GM12801 (cell line): ENCODE data around the gene RAI14.

ENCODE experiments used
- TF ChIP-seq, protein P1 (sequence below): IDR thresholded peaks from one replicate; pipeline ENCODE4 v1.5.1; 2011; ENCODE audit warnings: control low read depth; ENCODE audit not compliant: insufficient read length; ENCODE audit errors: extremely low read depth

The RAI14 gene

DNA sequence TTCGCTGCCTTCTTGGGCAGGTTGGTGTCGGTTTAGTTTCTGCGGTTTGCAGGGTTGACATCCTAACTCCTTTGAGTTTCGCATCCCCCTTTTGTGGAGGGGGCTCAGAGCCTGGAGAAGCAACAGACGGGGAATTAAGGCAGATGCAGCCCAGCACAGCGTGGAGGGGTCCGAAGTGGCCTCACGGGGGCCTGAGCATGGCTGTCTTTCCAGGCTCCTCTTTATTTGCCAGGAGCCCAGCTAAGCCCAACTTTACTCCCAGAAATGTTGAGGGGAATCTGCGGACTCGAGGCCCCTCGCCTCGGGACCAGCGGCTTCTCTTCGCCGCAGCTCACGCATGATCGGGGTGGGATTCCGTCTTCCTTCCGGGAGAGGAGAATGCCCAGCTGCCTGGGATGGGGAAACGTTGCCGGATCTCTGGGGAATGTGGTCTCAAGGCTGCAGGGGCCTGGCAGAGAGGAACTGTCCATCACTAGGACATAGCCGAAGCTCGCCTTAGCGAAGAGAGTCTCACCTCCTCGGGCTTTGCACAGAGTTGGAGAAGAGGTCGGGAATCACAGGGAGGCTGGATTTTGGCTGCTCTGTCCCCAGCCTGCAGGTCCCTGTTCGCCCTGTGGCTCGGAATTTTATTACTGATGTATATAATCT is 1.3 kb downstream of the RAI14 start:
- TF ChIP-seq, protein P1, sequence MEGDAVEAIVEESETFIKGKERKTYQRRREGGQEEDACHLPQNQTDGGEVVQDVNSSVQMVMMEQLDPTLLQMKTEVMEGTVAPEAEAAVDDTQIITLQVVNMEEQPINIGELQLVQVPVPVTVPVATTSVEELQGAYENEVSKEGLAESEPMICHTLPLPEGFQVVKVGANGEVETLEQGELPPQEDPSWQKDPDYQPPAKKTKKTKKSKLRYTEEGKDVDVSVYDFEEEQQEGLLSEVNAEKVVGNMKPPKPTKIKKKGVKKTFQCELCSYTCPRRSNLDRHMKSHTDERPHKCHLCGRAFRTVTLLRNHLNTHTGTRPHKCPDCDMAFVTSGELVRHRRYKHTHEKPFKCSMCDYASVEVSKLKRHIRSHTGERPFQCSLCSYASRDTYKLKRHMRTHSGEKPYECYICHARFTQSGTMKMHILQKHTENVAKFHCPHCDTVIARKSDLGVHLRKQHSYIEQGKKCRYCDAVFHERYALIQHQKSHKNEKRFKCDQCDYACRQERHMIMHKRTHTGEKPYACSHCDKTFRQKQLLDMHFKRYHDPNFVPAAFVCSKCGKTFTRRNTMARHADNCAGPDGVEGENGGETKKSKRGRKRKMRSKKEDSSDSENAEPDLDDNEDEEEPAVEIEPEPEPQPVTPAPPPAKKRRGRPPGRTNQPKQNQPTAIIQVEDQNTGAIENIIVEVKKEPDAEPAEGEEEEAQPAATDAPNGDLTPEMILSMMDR: no peak

DNA sequence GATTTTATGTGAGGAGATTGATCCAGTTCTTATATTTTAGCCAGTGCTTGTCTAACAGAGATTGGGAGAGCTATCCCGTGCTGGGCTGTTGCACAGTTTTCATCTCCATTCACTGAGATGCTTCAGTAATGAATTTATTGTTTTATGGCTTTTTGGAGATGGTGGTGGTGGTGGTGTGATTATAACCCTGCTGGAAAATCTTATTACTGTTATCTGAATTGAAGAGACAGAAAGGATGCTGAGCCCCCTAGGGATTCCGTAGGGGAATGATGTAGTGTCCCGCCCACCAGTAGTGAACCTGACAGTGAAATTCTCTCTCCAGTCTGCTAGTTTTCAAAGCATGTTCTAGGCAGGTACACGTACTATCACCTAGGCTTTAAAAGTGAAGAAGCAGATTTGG is 1.9 kb downstream of the RAI14 start:
- TF ChIP-seq, protein P1: no peak

DNA sequence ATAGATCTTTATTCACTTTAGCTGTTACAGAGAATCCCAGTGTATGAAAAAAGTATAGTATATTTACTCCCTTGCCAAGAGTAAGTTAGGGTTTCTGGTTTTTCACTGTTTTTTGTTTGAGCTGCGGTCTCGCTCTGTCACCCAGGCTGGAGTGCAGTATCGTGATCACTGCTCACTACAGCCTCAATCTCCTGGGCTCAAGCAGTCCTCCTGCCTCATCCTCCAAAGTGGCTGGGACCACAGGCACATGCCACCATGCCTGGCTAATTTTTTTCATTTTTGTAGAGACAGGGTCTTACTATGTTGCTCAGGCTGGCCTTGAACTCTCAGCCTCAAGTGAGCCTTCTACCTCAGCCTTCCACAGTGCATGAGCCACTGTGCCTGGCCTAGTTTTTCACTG is 3.0 kb downstream of the RAI14 start:
- TF ChIP-seq, protein P1: no peak

DNA sequence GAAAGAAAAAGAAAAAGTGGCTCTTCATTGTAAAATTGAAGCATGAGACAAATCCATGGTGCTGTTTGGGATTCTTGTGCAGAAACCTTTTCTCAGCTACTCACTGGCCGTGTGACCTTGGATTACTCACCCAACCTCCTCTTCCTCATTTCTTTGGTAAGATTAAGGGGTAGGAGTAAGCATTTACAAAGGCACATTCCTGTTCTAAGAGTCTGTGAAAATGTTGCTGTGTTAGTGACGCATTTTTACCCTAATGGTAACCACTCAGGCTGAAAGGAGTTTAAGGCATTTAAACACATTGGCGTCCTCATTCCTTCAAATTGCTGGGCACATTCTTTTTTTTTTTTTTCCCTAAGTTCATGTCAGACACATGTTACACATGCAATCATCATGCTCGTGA is 4.3 kb downstream of the RAI14 start:
- TF ChIP-seq, protein P1: no peak

DNA sequence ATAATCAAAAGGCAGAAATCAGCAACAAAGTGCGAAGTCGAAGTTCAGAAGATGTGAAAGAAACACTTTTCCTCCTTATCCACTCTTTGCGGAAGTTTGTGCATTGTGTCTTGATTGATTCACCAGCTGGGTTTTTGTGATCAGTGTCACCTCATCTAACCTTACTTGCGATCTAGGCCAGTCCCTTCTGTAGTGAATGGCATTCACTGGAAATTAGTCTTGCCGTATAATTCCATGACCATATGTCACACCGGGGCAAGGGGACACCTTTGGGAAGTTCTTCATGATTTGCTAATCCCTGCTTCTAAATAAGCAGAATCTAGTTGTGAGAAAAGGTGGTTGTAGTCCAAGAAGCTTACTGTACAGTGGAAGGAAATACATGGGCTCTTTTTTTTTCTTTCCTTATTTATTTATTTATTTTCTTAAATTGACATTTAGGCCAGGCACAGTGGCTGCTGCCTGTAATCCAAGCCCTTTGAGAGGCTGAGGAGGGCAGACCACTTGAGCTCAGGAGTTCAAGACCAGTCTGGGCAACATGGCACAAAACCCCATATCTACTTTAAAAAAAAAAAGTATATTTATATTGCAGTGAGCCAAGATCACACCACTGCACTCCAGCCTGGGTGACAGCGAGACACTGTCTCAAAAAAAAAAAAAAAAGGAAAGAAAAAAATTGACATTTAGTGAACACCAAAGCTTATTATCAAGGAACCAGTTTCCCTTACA is 7.8 kb downstream of the RAI14 start:
- TF ChIP-seq, protein P1: no peak

DNA sequence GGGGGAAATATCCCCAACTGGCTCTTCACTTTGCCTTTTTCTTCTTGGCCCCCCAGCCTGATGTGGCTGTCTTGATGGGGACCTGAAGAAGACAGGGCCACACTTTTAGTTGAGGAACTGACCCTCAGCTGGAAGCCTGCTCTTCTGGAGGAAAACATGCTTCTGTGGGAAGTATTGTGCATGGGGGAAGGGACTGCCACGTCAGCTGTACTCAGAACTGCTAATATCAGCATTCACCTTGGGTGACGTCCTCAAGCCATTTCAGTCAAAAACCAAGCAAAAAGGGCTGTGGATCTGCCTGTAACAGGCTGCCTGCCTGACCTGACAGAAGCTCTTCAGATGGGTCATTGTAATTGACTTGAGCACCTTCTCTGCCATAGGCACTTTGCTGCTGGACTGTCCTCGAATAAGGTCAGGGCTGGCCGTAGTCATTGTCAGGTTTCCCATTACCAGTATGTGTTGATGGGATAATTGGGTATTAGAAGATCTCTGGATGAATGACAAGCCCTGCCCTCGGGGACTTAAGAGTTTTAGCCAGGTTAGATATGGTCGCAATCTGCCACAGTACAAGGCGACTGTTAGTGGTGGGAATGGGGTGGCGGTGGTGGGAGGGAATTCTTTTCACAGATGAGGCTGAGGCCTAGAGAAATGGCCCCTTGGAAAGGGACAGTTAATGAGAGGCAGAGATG is 10.4 kb downstream of the RAI14 start:
- TF ChIP-seq, protein P1: no peak

DNA sequence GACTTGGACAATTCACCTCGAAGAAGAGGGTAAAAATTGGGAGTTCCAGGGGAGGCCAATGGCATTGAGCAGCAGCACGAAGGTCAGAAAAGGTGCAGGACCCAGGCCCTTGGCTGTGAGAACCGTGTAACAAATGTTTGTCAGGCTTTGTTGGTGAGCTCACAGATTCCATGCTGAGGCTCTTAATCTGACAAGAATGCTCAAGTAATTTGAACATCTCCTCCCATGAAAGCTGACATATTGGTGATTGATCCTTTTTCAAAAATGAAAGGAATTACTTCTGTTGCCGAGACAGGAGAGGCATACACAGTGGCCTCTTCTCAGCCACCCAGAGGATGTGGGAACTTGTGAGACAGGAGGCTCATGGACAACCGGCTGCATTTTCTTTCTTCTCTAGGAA is 11.6 kb downstream of the RAI14 start:
- TF ChIP-seq, protein P1: no peak
